Renal cortex interstitium (tissue), 15 donors: Measurements from ENCODE around the gene EYA4. TPM values are rescaled to one million over a fixed set of nuclear protein-coding genes. Genes with fewer than 3 reads are reported as not detected.

Experiments used
- DNase-seq, 11 donors: peaks; one replicate each; pipeline ENCODE4 v3.0.0-alpha.2; 2013; ENCODE audit warnings: low read depth in 9 of 11, low spot score in 4 of 11; ENCODE audit errors: extremely low read depth in 1 of 11
- long read RNA-seq, 16 experiments: transcript quantifications; one replicate each; lab custom pipeline, GENCODE V29; 2026
- polyA plus RNA-seq, 3 donors: library from polyadenylated mRNA; unstranded; fragments of 120-200 nt; gene quantifications; one replicate each; pipeline ENCODE4 v1.2.1, GENCODE V29; 2013; ENCODE audit not compliant: insufficient read length in 3 of 3

The EYA4 gene
- 10 to 100 TPM; 12.0 to 15.4 (median 12.4) TPM for polyA plus RNA-seq
- long read RNA-seq, donor 1: 0 reads
- long read RNA-seq, donor 2, partial matches to known transcripts: 0 of 1 reads
- long read RNA-seq, donor 2, other reads (novel, unspliced or antisense): 0 of 1 reads
- long read RNA-seq, donor 3, partial matches to known transcripts: 0 of 1 reads
- long read RNA-seq, donor 3, other reads (novel, unspliced or antisense): 0 of 1 reads
- long read RNA-seq, donor 4, partial matches to known transcripts: 9 of 9 reads
- long read RNA-seq, donor 4, other reads (novel, unspliced or antisense): 0 of 9 reads
- long read RNA-seq, donor 5: 0 reads
- long read RNA-seq, donor 6: 0 reads
- long read RNA-seq, donor 7: 0 reads
- long read RNA-seq, donor 8: 0 reads
- long read RNA-seq, donor 9, partial matches to known transcripts: 0 of 1 reads
- long read RNA-seq, donor 9, other reads (novel, unspliced or antisense): 0 of 1 reads
- long read RNA-seq, donor 10: 0 reads
- long read RNA-seq, donor 11: 0 reads
- long read RNA-seq, donor 12, partial matches to known transcripts: 6 of 7 reads
- long read RNA-seq, donor 12, other reads (novel, unspliced or antisense): 0 of 7 reads
- long read RNA-seq, donor 13: 0 reads
- long read RNA-seq, donor 14: 0 reads
- long read RNA-seq, donor 15: 0 reads
- long read RNA-seq, donor 16, partial matches to known transcripts: 6 of 7 reads
- long read RNA-seq, donor 16, other reads (novel, unspliced or antisense): 0 of 7 reads

DNA sequence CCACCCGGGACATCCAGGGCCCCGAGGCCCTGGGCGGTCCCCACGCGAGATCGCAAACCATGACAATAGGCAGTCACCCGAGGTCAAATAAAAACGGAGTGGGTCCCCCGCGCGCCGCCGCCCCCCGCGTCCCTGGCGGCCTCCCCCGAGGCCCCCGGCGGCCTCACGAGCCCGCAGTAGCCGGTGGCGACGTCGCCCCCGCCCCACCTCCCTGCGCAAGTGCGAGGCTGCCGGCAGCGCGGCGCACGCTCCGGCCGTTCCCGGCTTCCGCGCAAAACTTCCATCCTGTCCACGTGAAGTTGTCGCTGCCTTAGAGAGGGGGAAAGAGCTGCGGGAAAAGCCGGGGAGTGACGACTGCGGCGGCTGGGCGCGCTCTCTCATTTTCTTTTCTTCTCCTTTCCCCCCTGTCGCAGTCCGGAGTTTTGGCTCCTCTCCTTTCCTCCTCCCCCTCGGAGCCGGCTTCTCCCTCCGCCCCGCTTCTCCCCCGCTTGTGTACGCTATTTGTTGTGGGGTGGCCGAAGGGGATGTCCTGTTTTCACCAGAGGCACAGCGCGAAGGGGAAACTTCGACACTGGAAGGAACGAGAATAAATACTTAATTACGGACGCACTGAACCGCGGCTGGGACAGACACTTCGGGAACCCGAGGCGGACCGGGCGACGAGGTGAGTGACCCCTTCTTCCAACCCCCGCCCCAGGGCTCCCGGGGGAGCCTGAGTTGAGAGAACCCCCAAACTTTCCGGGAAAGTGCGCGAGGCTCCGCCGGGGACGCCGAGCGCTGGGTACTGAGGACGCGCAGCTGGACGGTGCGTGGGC is at the start of gene EYA4:
TSS of gene EYA4 (plus strand) at position 272 of the 815 bp plus-strand sequence. CDS start 33,424 bp downstream, outside the sequence.
- peak in 8 of 11 donors; percentile 31 to 54 (median 38) for DNase-seq

DNA sequence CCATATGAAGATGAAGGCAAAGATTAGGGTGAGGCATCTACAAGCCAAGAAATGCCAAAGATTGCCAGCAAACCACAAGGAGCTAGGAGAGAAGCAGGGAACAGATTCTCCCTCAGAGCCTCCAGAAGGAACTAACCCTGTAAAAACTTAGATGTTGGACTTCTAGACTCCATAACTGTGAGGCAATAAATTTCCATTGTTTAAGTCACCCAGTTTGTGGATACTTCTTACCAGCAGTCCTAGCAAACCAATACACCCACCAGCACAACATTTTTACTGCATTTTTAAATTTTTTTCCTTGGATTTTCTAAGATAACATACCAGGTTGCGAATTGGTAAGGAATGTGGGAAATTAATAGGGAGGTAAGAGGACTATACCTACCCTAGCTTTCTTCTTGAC is 47.8 kb upstream of the EYA4 start:
- DNase-seq: no peak

GRCh38 chr6:133198725-133199124 is 42.4 kb upstream of the EYA4 start:
- DNase-seq: no peak

DNA sequence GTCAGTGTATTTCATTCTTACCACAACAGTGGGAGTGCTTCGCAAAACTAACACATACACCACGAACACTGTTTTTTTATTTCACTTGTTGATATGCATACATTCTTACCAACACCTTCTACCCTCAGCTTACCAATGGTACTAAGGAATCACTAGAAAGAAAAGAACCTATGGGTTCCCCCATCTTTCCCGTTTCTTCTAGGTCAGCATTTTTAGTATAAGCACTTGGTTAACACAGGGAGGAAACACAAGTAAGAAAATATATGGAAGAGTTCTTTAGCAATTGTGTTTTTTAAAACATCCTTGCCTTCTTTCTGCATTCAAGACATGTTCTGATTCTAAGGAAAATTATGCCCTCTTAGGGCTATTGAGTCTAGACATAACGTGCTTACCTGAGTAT is 39.9 kb upstream of the EYA4 start:
- DNase-seq: no peak

DNA sequence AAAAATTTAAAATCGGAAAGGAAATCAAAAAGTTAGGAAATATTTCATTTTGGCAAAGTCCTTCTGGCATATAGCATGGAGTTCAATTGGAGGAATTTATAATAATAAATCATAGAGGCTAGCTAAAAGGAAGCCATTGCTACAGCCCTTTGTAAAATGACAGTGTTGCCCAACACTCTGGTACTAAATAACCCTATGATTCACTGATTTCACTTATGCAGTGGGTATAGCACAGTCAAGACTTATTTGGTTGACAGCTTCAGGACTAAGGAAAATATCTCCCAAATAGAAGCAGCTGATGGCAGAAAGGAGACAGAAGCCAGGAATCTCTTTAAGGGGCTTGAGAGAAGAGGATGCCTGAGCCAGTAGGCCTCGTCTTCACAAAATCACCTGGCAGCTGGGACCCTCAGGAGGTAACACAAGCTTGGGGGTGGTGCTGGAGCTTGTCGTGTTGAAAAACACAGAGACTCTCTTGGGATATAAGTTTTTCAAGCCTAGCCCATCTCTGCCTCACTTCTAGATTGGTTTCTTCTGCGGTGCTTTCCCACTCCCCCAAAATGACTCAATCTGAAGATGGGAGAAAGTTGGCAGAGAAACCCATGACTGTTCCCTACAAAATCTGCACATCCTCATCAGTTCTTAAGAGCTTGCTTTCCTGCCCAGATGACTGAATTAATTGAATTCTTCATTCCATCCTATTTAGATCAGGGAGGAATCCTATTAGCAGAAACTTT is 38.4 kb upstream of the EYA4 start:
- DNase-seq: no peak

GRCh38 chr6:133203344-133203697 is 37.8 kb upstream of the EYA4 start:
- DNase-seq: no peak

DNA sequence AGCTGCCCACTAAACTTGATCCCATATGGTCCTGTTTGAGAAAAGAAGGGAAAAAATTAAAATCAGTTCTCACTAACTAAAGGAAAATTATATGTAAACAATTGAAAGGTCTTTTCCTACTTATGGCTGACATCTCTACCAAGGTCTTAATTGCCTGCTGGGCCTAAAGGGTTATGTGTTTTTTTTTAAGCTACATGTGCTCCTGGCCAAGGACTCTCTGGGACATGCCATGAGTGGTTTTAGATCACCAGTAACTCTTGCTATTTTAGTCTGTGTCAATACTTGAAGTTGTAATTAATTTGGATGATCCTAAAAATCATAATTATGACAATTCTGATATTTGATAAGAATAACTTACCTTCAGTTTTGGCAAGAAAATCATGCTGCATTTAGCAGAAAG is 35.9 kb upstream of the EYA4 start:
- no peak for DNase-seq

DNA sequence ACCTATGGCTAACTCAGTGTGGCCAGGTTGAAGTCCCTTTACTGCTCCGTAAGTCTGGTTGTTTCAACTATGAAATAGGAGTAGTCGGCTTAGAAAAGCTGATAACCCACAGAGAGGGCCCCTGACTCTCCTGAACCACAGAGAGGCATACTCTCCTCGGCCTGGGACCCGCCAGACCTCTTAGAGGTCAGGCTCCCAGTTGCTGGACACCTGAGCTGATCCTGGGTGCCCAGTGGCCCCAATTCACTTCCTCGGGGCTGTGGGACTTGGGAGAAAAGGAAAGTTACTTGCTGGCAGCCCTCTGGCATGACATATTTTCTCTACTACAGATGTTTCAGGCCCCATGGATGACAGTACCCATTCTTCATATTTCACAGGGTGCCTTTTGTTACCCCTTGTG is 34.2 kb upstream of the EYA4 start:
- no peak for DNase-seq

DNA sequence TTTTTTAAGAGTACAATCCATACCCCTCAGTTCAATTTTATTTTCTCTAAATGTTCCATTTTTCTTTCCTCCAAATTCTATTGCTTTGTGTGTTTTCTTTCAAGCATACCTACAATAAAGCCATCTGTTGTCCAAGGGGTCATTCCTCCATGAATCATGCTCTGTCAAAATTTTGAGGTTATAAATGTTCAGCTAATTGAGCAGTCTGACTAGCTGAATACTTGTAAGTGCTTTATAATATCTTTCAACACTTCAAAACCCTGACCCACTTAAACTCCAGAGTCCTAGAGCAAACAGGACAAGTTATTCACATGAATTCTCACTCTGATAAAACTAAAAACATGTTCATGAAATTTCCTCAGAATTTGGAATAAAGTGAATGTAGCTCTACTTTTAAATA is 33.4 kb upstream of the EYA4 start:
- no peak for DNase-seq

DNA sequence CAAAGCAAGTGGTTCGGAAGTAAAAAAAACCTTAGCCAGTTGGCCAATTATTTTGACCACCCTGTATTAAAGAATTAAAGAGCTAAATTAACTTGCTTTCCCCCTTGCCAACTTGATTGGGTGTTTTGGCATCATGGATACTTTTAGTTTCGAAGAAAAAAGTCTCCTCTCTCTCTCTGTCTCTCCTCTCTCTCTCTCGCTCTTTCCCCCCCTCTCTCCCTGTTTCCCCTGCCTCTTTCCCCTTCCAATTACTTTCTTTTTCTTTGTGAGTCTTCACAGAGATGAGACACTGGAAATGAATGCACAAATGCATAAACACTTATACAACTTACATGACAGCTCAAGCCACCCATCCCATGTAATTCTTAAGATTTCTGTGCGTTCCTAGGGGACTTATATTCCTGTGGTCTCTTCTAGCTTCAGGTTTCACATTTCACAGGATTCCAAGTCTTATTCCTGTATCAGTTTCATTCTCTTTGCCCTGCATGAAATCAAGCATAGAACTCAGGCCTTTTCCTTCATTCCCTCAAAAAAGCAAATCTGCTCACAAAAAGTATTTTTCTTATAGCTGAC is 32.9 kb upstream of the EYA4 start:
- no peak for DNase-seq

GRCh38 chr6:133214267-133214666 is 26.9 kb upstream of the EYA4 start:
- DNase-seq: no peak

DNA sequence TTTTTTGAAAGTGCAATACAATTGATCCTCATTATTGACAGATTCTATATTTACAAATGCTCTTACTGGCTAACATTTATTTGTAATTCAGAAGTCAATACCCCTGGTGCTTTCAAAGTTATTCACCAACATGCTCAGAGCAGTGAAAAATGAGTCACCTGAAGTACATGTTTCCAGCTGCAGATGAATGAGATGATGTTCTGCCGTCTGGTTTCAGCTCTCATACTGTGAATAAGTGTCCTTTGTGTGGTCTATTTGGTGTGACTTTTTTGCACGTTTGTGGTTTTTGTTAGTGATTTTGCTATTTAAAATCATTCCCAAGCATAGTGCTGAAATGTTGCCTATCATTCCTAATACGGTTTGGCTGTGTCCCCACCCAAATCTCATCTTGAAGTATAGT is 22.3 kb upstream of the EYA4 start:
- DNase-seq: no peak

DNA sequence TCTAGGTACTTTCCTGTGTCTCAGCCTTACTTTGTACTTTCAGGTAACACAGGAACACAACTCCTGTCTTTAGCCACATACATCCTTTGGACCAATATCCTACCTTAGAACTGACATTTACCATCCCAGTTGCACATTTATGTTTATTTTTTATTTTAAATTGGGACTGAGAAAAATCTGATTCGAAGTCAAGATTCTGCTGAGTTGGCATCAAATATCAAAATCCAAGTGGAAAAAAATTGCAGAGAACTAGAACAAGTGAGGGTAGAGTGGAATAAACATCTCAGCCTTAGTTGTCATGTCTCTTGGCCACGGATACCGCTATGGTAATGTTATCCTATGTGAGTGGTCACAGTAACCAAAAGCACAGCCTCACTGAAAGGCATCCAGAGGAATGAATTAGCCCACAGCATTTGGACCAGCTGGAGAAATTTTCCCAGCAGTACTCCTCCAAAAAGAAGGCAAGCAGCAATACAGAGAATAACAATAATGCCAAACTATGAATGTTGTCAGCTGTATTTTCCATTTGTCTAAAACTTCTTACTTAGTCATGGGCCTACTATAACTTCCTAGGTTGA is 17.6 kb upstream of the EYA4 start:
- DNase-seq: no peak

- DNase-seq: no peak
These were observed 15.6 kb upstream of the EYA4 start for GRCh38 chr6:133225560-133225959.

GRCh38 chr6:133227344-133227743 is 13.8 kb upstream of the EYA4 start:
- DNase-seq: no peak

DNA sequence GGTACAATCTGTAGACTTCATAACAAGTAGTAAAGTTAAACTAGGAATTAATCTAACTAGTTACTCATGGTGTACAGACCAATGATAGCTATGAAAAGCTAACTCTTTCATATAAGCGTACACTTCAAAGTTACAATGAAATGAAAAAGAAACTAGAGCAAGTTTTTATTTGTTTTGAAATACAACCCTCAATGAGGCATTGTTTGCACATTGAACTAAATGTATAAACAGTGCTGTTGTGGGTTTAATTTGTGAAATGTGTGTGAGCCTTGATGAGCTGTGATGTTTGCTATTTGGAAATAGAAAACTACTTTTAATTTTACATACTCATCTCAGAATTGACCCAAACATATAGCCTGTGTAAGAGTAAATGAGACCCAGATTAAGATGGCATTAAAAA is 11.1 kb upstream of the EYA4 start:
- no peak for DNase-seq

DNA sequence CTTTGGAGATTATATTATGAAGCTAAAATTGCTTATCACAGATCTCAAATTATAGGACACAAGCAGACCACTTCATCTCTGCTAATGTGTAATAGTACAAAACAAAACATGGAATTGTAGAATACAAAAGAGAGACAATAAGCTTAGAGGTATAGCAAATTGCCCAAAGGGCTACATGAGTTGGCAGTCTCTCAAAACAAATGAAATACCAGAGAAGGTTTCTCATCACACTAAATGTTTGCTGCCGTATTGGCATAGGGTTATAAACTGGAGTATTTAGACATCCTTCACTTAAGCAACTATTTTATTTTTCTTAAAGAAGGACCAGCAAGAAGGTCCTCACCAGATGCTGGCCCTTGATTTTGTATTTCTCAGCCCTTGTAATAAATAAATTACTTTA is 5.9 kb upstream of the EYA4 start:
- no peak for DNase-seq

DNA sequence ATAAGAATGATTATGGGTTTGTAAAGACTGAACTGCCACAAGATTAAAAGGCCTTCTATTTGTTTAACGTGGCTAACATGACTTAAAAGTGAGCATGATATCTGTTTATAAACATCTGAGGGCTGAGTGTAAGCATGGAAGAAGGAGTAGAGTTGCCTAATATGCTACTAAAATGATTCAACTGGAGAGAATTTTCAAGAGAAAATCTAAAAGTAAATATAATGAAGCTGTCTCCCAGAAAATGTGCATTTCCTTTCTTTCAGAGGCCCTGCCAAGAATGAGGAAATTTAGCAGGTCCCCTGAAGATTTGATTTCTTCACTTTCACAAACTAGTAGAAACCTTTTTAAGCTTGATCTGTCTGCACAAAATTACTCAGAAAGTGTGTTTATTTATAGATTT is 4.2 kb upstream of the EYA4 start:
- no peak for DNase-seq
